Ovary (tissue), 9 donors: ENCODE data around the gene CDC26. TPM values are rescaled to one million over a fixed set of nuclear protein-coding genes. Genes with fewer than 3 reads are reported as not detected.

Source experiments
- DNase-seq, 5 donors: peaks; one replicate each; pipeline ENCODE4 v3.0.0-alpha.2; 2019 to 2020
- H3K27ac ChIP-seq, 2 donors: fragments of 200-600 bp; one replicate each; pipeline versions ENCODE4 v1.5.1 to v1.8.0; 2019 to 2022
- H3K27me3 ChIP-seq: fragments of 200-600 bp; one replicate; pipeline ENCODE4 v1.8.0; 2022
- H3K36me3 ChIP-seq: fragments of 200-600 bp; sonication (generic); one replicate; pipeline ENCODE4 v1.5.1; 2019
- H3K4me1 ChIP-seq: one replicate; pipeline ENCODE4 v1.8.1; 2013; ENCODE audit warnings: mild to moderate bottlenecking, moderate library complexity; ENCODE audit not compliant: insufficient read depth
- H3K4me3 ChIP-seq: fragments of 200-600 bp; sonication (generic); one replicate; pipeline ENCODE4 v1.5.1; 2017
- H3K9me3 ChIP-seq, 2 donors: fragments of 200-600 bp in 1 of 2; sonication (generic) in 1 of 2; one replicate each; pipeline versions ENCODE4 v1.5.1 to v1.8.1; 2013 to 2019; ENCODE audit warnings: mild to moderate bottlenecking in 1 of 2, moderate library complexity in 1 of 2
- CTCF ChIP-seq, 3 donors: fragments of 450-650 bp in 2 of 3; fragments of 200-600 bp in 1 of 3; IDR thresholded peaks; one replicate each; pipeline versions ENCODE4 v1.5.1 to v1.8.0; 2016 to 2022; ENCODE audit warnings: antibody characterized with exemption in 3 of 3, mild to moderate bottlenecking in 1 of 3
- EP300 ChIP-seq: sonication (generic); formaldehyde crosslinking; IDR thresholded peaks from one replicate; pipeline ENCODE4 v1.6.1; 2017; ENCODE audit warnings: antibody characterized with exemption
- POLR2A ChIP-seq: fragments of 450-650 bp; IDR thresholded peaks from one replicate; pipeline ENCODE4 v1.6.1; 2017; ENCODE audit warnings: antibody characterized with exemption, mild to moderate bottlenecking, moderate library complexity
- WGBS, 3 donors: extraction: QIAGEN DNeasy Blood & Tissue Kit in 1 of 3; methylation state at CpG; one replicate each; pipeline versions ENCODE4 v1.1.5 to v1.1.7; 2013 to 2017; 5-methylcytosine and 5-hydroxymethylcytosine counted together
- intact Hi-C, 4 donors: fragments of 100-400 bp; cut with DNase I; formaldehyde crosslinking; loops; one replicate each; pipeline versions ENCODE4 v1.11.0 to v1.15.1; 2022 to 2023
- polyA plus RNA-seq, 2 donors: library from polyadenylated mRNA; stranded (reverse); fragments of 200-250 nt in 1 of 2; fragments of 350-450 nt in 1 of 2; fragmentation: Illumina TruSeq in 1 of 2; extraction: RNeasy Lipid Tissue Mini Kit (QIAGEN cat#74804) in 1 of 2; gene quantifications; one replicate each; pipeline ENCODE4 v1.2.3, GENCODE V29; 2013 to 2014
- total RNA-seq, 7 donors: library from RNA; depleted of rRNA in 2 of 7; stranded (reverse); fragments of >200 nt in 2 of 7; fragmentation: NEBNext Ultra II Directional in 3 of 7; extraction: Animal tissue kit (Norgen Biotek cat#: 25700) in 3 of 7; gene quantifications; one replicate each; pipeline versions ENCODE4 v1.1.0 to v1.2.4, GENCODE V29; 2016 to 2023
- donor health status: DM: no; HTN: no; CAD: no; lungs with moderate emphysema.
- donor health status: DM: no; HTN: no; CAD: no.
- donor health status: Bipolar disorder and iron deficiency.
- donor health status: DM: yes; HTN: yes; CAD: no.
- donor health status: DM: no; HTN: no; CAD: no.
- donor health status: DM: yes; HTN: yes; CAD: no.

CDC26 gene
- total and polyA plus RNA-seq, 9 donors, result 24.2 to 57.3 (median 27.7) TPM

- Histone ChIP-seq H3K4me1 (no peaks in the 10 kb centered on the region), H3K9me3 (no peaks in the 10 kb centered on the region), H3K4me3 (peak overlapping the region; percentile 94), H3K27ac (peak overlapping the region; percentile 70 to 81), H3K36me3 (no peaks in the 10 kb centered on the region), H3K27me3 (no peaks in the 10 kb centered on the region)
- intact Hi-C loops, result loop anchor here in 3 of 4 donors (5.0 to 10.0 kb wide), 4 partner anchors 128 to 390 kb away; partner anchors contain the start of gene ALAD (in 2 of the 3)
- WGBS, 3 donors, result 1% methylated on average over 15 of the region's 15 CpGs
- peak in 2 of 3 donors; percentile 58 to 59 for TF ChIP-seq CTCF (IDR thresholded peaks at IDR 0.05)
- no peak for TF ChIP-seq POLR2A
- no peak for DNase-seq
Measured at GRCh38 chr9:113274474-113275156, 757 bp downstream of the CDC26 start.

- DNase-seq, result no peak
- 90 to 94% (median 90%) methylated on average over 2 of the region's 2 CpGs for WGBS, 3 donors
- TF ChIP-seq POLR2A, result no peak
- TF ChIP-seq EP300, result no peak
- no peaks in the 10 kb centered on the region for H3K27me3 ChIP-seq
- H3K4me3 ChIP-seq, result no peak overlapping the region
- H3K4me1 ChIP-seq, result no peaks in the 10 kb centered on the region
- H3K36me3 ChIP-seq, result no peaks in the 10 kb centered on the region
- intact Hi-C loops, result loop anchor here in 3 of 4 donors (5.0 to 10.0 kb wide), 4 partner anchors 132 to 395 kb away; partner anchors contain the start of gene ALAD (in 2 of the 3)
- H3K9me3 ChIP-seq, result no peaks in the 10 kb centered on the region
- H3K27ac ChIP-seq, result no peak overlapping the region
Measured at GRCh38 chr9:113269871-113270270, 5.5 kb downstream of the CDC26 start.

- no peak for TF ChIP-seq CTCF (IDR thresholded peaks at IDR 0.05)
- TF ChIP-seq POLR2A, result no peak
- no peak for TF ChIP-seq EP300
- H3K27ac ChIP-seq, result no peak overlapping the region
- H3K36me3 ChIP-seq, result no peaks in the 10 kb centered on the region
- intact Hi-C loops, result no loop called here
- DNase-seq, result no peak
- no peaks in the 10 kb centered on the region for H3K4me1 ChIP-seq
- WGBS, 3 donors, result 86 to 90% (median 88%) methylated on average over 2 of the region's 2 CpGs
- no peak overlapping the region for H3K4me3 ChIP-seq
- no peaks in the 10 kb centered on the region for H3K9me3 ChIP-seq
- H3K27me3 ChIP-seq, result no peaks in the 10 kb centered on the region
Measured at GRCh38 chr9:113269355-113269754, 6.0 kb downstream of the CDC26 start.

GRCh38 chr9:113267911-113268566 is 7.3 kb downstream of the CDC26 start:
- Histone ChIP-seq H3K27me3 (no peaks in the 10 kb centered on the region), H3K27ac (no peak overlapping the region), H3K36me3 (no peaks in the 10 kb centered on the region), H3K4me3 (no peak overlapping the region), H3K4me1 (no peaks in the 10 kb centered on the region), H3K9me3 (no peaks in the 10 kb centered on the region)
- 88 to 91% (median 88%) methylated on average over 4 of the region's 4 CpGs for WGBS, 3 donors
- intact Hi-C loops, result no loop called here
- TF ChIP-seq CTCF (IDR thresholded peaks at IDR 0.05), result no peak
- TF ChIP-seq POLR2A, result no peak
- no peak for TF ChIP-seq EP300
- no peak for DNase-seq

- Histone ChIP-seq H3K27ac (no peak overlapping the region), H3K4me3 (no peak overlapping the region), H3K4me1 (no peaks in the 10 kb centered on the region), H3K9me3 (no peaks in the 10 kb centered on the region), H3K36me3 (no peaks in the 10 kb centered on the region), H3K27me3 (no peaks in the 10 kb centered on the region)
- no peak for TF ChIP-seq EP300
- no peak for TF ChIP-seq POLR2A
- TF ChIP-seq CTCF (IDR thresholded peaks at IDR 0.05), result no peak
- no peak for DNase-seq
- intact Hi-C loops, result no loop called here
- 77 to 86% (median 83%) methylated on average over 3 of the region's 3 CpGs for WGBS, 3 donors
Measured at GRCh38 chr9:113266174-113266573, 9.2 kb downstream of the CDC26 start.
